Keratinocyte (primary cell): ENCODE measurements around the gene FOXL2NB. TPM values are rescaled to one million over a fixed set of nuclear protein-coding genes. Genes with fewer than 3 reads are reported as not detected.

Source experiments
- DNase-seq: peaks from one replicate; pipeline ENCODE4 v3.0.0-alpha.2; 2011; ENCODE audit warnings: low read depth, missing footprints, low spot score
- FAIRE-seq: peaks from 2 replicates; lab custom pipeline; 2011; peaks lifted over from hg19 to GRCh38; lab: Jason Lieb, UNC
- H2AFZ ChIP-seq: 2 replicates; pipeline ENCODE4 v1.6.0; 2012; ENCODE audit warnings: low read length, control low read depth, inconsistent platforms; ENCODE audit not compliant: control insufficient read depth
- H3K27ac ChIP-seq: 2 replicates; pipeline ENCODE4 v1.5.1; 2011; ENCODE audit warnings: low read length; ENCODE audit not compliant: control insufficient read depth, insufficient read depth
- H3K27me3 ChIP-seq: 3 replicates; pipeline ENCODE4 v1.6.0; 2011; ENCODE audit warnings: low read length; ENCODE audit not compliant: control insufficient read depth, insufficient read depth; ENCODE audit errors: extremely low read depth
- H3K36me3 ChIP-seq, 2 experiments: 2 replicates in 1 of 2; 3 replicates in 1 of 2; pipeline ENCODE4 v1.5.1; 2011; ENCODE audit warnings: low read length in 2 of 2, mild to moderate bottlenecking in 1 of 2; ENCODE audit not compliant: control insufficient read depth in 2 of 2, insufficient read depth in 2 of 2; ENCODE audit errors: extremely low read depth in 1 of 2
- H3K4me1 ChIP-seq: 3 replicates; pipeline ENCODE4 v1.5.1; 2011; ENCODE audit warnings: low read length; ENCODE audit not compliant: control insufficient read depth, insufficient read depth; ENCODE audit errors: extremely low read depth
- H3K4me2 ChIP-seq: 3 replicates; pipeline ENCODE4 v1.6.0; 2011; ENCODE audit warnings: low read depth, low read length; ENCODE audit not compliant: control insufficient read depth, insufficient read depth; ENCODE audit errors: extremely low read depth
- H3K4me3 ChIP-seq, 3 experiments: fragments of 200-600 bp in 1 of 3; sonication (generic) in 1 of 3; 2 replicates in 2 of 3; 3 replicates in 1 of 3; pipeline ENCODE4 v1.5.1; 2011 to 2016; ENCODE audit warnings: low read length in 3 of 3, mild to moderate bottlenecking in 3 of 3, control low read depth in 2 of 3, inconsistent platforms in 1 of 3, low read depth in 1 of 3, mixed read lengths in 1 of 3, mixed run types in 1 of 3, moderate library complexity in 1 of 3; ENCODE audit not compliant: control insufficient read depth in 2 of 3, insufficient read depth in 2 of 3; ENCODE audit errors: extremely low read depth in 1 of 3
- H3K79me2 ChIP-seq: 2 replicates; pipeline ENCODE4 v1.6.0; 2012; ENCODE audit warnings: low read length; ENCODE audit not compliant: control insufficient read depth, insufficient read depth
- H3K9ac ChIP-seq: 3 replicates; pipeline ENCODE4 v1.6.0; 2011; ENCODE audit warnings: low read length; ENCODE audit not compliant: control insufficient read depth, insufficient read depth; ENCODE audit errors: extremely low read depth
- H3K9me1 ChIP-seq: 3 replicates; pipeline ENCODE4 v1.6.0; 2011; ENCODE audit warnings: low read length; ENCODE audit not compliant: control insufficient read depth, insufficient read depth; ENCODE audit errors: extremely low read depth
- H3K9me3 ChIP-seq: 2 replicates; pipeline ENCODE4 v1.5.1; 2012; ENCODE audit warnings: low read depth, low read length; ENCODE audit not compliant: control insufficient read depth
- H4K20me1 ChIP-seq: 3 replicates; pipeline ENCODE4 v1.6.0; 2011; ENCODE audit warnings: low read length; ENCODE audit not compliant: control insufficient read depth, insufficient read depth; ENCODE audit errors: extremely low read depth
- EZH2 ChIP-seq: IDR thresholded peaks from one replicate; pipeline ENCODE4 v1.6.1; 2012; ENCODE audit warnings: inconsistent platforms, mild to moderate bottlenecking, low read length, moderate library complexity
- dilution Hi-C: fragments of 300-500 bp; cut with MboI; formaldehyde crosslinking; loops from one replicate; pipeline ENCODE4 v1.7.0; 2020; ENCODE audit warnings: low sequenced_read_pairs; ENCODE audit not compliant: extremely low pct_ligation_motif_present
- polyA plus RNA-seq, 5 experiments: library from polyadenylated mRNA; depleted of rRNA in 3 of 5; stranded (reverse) in 3 of 5; stranded (forward) in 1 of 5; unstranded in 1 of 5; fragments of >200 nt; gene quantifications; 1 replicate in 1 of 5; 2 replicates in 3 of 5; 3 replicates in 1 of 5; pipeline versions ENCODE4 v1.2.1 to v1.2.3, GENCODE V29; 2011 to 2012; ENCODE audit warnings: missing spikeins in 2 of 5, low read depth in 1 of 5, low replicate concordance in 1 of 5
- TF ChIP-seq, protein P1 (sequence below), 3 experiments: IDR thresholded peaks in 1 of 3; conservative IDR thresholded peaks in 1 of 3; optimal IDR thresholded peaks in 1 of 3; 2 replicates in 2 of 3; 3 replicates in 1 of 3; pipeline versions ENCODE3 to v1.5.1; 2011; ENCODE audit warnings: low read length in 3 of 3, mild to moderate bottlenecking in 3 of 3, moderate library complexity in 2 of 3, control low read depth in 1 of 3, inconsistent platforms in 1 of 3; ENCODE audit not compliant: insufficient read depth in 2 of 3; ENCODE audit errors: extremely low read depth in 1 of 3

Gene FOXL2NB
- polyA plus RNA-seq, 1 donor (not counting 4 experiments of a cell fraction or from before 2014, with no cell fraction given) = 0.38 TPM

DNA sequence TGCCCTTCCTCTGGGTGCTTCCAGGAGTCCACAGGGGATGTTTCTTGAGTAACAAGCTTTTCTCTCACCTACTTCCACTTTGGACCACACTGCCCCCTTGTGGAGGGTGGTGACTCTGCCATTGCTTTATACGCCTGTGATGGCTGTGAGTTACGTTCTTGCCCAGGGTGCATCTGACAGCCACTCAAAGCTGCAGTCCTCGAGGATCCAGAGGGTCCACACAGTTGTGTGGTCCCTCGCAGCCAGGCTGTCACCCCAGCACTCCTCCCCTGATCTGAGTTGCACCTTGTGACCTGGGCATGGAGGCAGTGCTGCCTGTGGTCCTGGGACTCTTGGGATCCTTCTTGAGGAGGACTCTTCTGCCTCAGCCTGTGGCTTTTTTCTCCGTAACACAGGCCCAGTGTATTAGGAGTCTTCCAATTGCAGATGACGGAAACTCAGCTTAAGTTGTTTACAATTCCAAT, 23.5 kb upstream of the FOXL2NB start:
- TF ChIP-seq EZH2 = no peak
- TF ChIP-seq, protein P1, sequence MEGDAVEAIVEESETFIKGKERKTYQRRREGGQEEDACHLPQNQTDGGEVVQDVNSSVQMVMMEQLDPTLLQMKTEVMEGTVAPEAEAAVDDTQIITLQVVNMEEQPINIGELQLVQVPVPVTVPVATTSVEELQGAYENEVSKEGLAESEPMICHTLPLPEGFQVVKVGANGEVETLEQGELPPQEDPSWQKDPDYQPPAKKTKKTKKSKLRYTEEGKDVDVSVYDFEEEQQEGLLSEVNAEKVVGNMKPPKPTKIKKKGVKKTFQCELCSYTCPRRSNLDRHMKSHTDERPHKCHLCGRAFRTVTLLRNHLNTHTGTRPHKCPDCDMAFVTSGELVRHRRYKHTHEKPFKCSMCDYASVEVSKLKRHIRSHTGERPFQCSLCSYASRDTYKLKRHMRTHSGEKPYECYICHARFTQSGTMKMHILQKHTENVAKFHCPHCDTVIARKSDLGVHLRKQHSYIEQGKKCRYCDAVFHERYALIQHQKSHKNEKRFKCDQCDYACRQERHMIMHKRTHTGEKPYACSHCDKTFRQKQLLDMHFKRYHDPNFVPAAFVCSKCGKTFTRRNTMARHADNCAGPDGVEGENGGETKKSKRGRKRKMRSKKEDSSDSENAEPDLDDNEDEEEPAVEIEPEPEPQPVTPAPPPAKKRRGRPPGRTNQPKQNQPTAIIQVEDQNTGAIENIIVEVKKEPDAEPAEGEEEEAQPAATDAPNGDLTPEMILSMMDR (optimal IDR thresholded peaks at IDR 0.05 in 1 of 3, IDR thresholded peaks at IDR 0.05 in 1 of 3, conservative IDR thresholded peaks at IDR 0.05 in 1 of 3; ENCODE audit: extremely low read depth in 1 of 3, insufficient read depth in 2 of 3, low read length in 3 of 3) = peak; percentile 88 to 95 (median 94)
- dilution Hi-C loops = loop anchor here (25.0 kb wide), 1 partner anchor 111 kb away; no protein-coding TSS in a partner anchor
- H3K79me2 ChIP-seq = no peaks in the 10 kb centered on the region
- no peaks in the 10 kb centered on the region for H4K20me1 ChIP-seq
- peak overlapping the region; percentile 77 for H2AFZ ChIP-seq
- no peak overlapping the region for H3K9ac ChIP-seq
- H3K36me3 ChIP-seq = no peaks in the 10 kb centered on the region
- peak overlapping the region; percentile 37 for H3K4me2 ChIP-seq
- no peak overlapping the region for H3K27ac ChIP-seq
- no peak overlapping the region for H3K4me3 ChIP-seq
- H3K27me3 ChIP-seq = no peaks in the 10 kb centered on the region
- H3K9me1 ChIP-seq = no peaks in the 10 kb centered on the region
- peaks cover 18% of the 10 kb centered on the region for H3K4me1 ChIP-seq
- peak; percentile 67 for FAIRE-seq
- peak; percentile 59 for DNase-seq
- H3K9me3 ChIP-seq = no peaks in the 10 kb centered on the region

DNA sequence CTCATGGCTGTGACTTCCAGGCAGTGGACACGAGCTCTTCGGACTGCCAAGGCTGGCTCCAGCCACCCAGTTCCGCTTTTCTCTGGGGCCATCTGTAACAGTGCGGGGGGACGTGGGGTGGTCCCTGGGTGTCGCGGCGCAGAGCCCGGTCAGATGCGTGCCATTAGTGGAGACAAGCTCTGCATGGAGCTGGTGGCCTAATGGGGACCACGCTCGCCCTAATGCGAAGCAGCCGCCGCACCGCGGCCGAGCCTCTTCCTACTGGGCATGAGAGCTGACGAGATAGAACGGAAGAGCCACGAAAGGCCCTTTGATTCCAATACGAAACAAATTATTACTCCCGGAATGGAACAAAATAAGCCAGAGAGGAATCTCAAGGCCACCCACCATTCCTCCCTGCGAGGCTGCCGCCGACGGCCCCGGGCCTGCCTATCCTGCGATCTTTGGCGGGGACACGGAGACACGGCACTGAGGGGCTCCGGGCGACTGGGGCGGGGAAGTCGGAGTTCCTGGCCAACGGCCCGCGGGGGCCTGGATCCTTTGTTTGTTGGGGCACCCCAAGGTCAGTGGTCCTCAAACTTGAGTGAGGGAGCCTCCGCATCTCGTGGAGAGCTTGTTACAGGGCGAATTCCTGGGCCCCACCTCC, 18.2 kb upstream of the FOXL2NB start:
- DNase-seq (no peak), FAIRE-seq (no peak)
- Histone ChIP-seq H4K20me1 (no peaks in the 10 kb centered on the region), H3K9ac (no peak overlapping the region), H3K4me3 (no peak overlapping the region), H3K79me2 (no peaks in the 10 kb centered on the region), H3K4me2 (no peak overlapping the region), H3K27me3 (no peaks in the 10 kb centered on the region), H2AFZ (no peak overlapping the region), H3K4me1 (no peaks in the 10 kb centered on the region), H3K36me3 (no peaks in the 10 kb centered on the region), H3K27ac (no peak overlapping the region), H3K9me1 (no peaks in the 10 kb centered on the region), H3K9me3 (no peaks in the 10 kb centered on the region)
- dilution Hi-C loops = loop anchor here (25.0 kb wide), 1 partner anchor 383 kb away; no protein-coding TSS in a partner anchor
- TF ChIP-seq EZH2 = no peak
- TF ChIP-seq, protein P1 (optimal IDR thresholded peaks at IDR 0.05 in 1 of 3, IDR thresholded peaks at IDR 0.05 in 1 of 3, conservative IDR thresholded peaks at IDR 0.05 in 1 of 3; ENCODE audit: extremely low read depth in 1 of 3, insufficient read depth in 2 of 3, low read length in 3 of 3) = no peak
